Upper lobe of left lung (tissue), 6 donors: ENCODE data around the gene FAM181B. TPM values are rescaled to one million over a fixed set of nuclear protein-coding genes. Genes with fewer than 3 reads are reported as not detected.

ENCODE experiments used
- ATAC-seq, 2 donors: fragments of 200-7000 bp; cut with Tn5 transposase; one replicate each; pipeline ENCODE4 v1.9.1; 2022; ENCODE audit warnings: mild to moderate bottlenecking in 2 of 2, moderate library complexity in 2 of 2; ENCODE audit not compliant: low FRiP score in 2 of 2
- DNase-seq, 2 donors: peaks; one replicate each; pipeline ENCODE4 v3.0.0-alpha.2; 2019 to 2020
- H3K27ac ChIP-seq, 4 donors: fragments of 200-600 bp; sonication (generic); one replicate each; pipeline ENCODE4 v1.5.1; 2016 to 2019
- H3K27me3 ChIP-seq, 4 donors: fragments of 200-600 bp; sonication (generic); one replicate each; pipeline ENCODE4 v1.5.1; 2017 to 2019
- H3K36me3 ChIP-seq, 4 donors: fragments of 200-600 bp; sonication (generic); one replicate each; pipeline ENCODE4 v1.5.1; 2016 to 2019
- H3K4me1 ChIP-seq, 4 donors: fragments of 200-600 bp; sonication (generic); one replicate each; pipeline ENCODE4 v1.5.1; 2018 to 2019
- H3K4me3 ChIP-seq, 4 donors: fragments of 200-600 bp; sonication (generic); one replicate each; pipeline ENCODE4 v1.5.1; 2017 to 2019; ENCODE audit warnings: mild to moderate bottlenecking in 2 of 4, moderate library complexity in 1 of 4
- H3K9me3 ChIP-seq, 4 donors: fragments of 200-600 bp; sonication (generic); one replicate each; pipeline ENCODE4 v1.5.1; 2018 to 2019
- POLR2A ChIP-seq, 4 donors: fragments of 450-650 bp; IDR thresholded peaks; one replicate each; pipeline ENCODE4 v1.5.1; 2016 to 2017; ENCODE audit warnings: antibody characterized with exemption in 4 of 4, mild to moderate bottlenecking in 2 of 4
- WGBS, 2 donors: methylation state at CpG; one replicate each; pipeline ENCODE4 v1.1.5; 2017 to 2018; 5-methylcytosine and 5-hydroxymethylcytosine counted together
- small RNA-seq, 4 donors: library from RNA; depleted of rRNA; stranded (forward); fragments of <200 nt; gene quantifications; one replicate each; pipeline ENCODE3, GENCODE V24; 2016
- total RNA-seq, 6 donors: library from RNA; depleted of rRNA in 4 of 6; stranded (reverse); fragments of >200 nt in 4 of 6; gene quantifications; one replicate each; pipeline versions ENCODE4 v1.1.0 to v1.2.1, GENCODE V29; 2016 to 2021
- donor health status: DM: no; HTN: no; CAD: no; lungs with moderate emphysema.
- donor health status: DM: no; HTN: yes; CAD: no; lungs with severe emphysema.

The FAM181B gene
- total RNA-seq, 6 donors from 2014 or later: 0.13 TPM; not detected in 5

DNA sequence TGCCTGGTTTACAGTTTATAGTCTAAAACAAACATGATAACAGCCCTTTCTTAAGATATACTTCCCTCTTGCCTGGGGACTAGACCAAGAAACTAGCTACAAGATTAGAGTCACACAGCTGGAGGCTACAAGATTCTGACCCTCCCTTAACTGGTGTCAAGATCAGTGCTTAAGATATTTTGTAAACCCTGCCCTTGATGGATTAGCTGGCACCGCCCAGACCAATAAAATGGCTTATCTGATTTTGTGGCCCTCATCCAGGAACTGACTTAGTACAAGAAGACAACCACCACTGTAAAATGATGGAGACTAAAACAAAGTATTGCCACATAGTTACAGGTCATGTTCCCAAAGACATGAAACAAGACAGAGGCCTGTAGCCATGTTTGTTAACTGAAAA is 53.4 kb downstream of the FAM181B start:
- no peak overlapping the region for H3K27ac ChIP-seq
- no peaks in the 10 kb centered on the region for H3K36me3 ChIP-seq
- no peaks in the 10 kb centered on the region for H3K9me3 ChIP-seq
- no peaks in the 10 kb centered on the region for H3K4me1 ChIP-seq
- no peak for TF ChIP-seq POLR2A (IDR thresholded peaks at IDR 0.05)
- H3K4me3 ChIP-seq: no peak overlapping the region
- 71 to 89% methylated on average over 1 of the region's 1 CpG for WGBS, 2 donors
- ATAC-seq: no peak
- DNase-seq: no peak
- H3K27me3 ChIP-seq: no peaks in the 10 kb centered on the region

Small RNA genes within 50 kb of the gene (small RNA-seq; reads per million reads assigned to genes)
- gene RPS28P7: 0 to 0.13 (median 0) reads per million in 4 donors

Other genes with a start within 250 kb of the FAM181B start
- gene PRCP, start 166.6 kb upstream of the FAM181B start, total RNA-seq: 10 to 100 TPM; 11.5 to 84.5 (median 39.1) TPM
- 1 to 10 TPM in 4 of 6 donors, not detected in 2; 1.3 to 5.6 (median 3.2) TPM for gene DDIAS, start 167.9 kb upstream of the FAM181B start, total RNA-seq